GM12878 (cell line): Measurements from ENCODE around the gene AKAP8. TPM values are rescaled to one million over a fixed set of nuclear protein-coding genes. Genes with fewer than 3 reads are reported as not detected.

Source experiments
- ATAC-seq: fragments of 200-7000 bp; cut with Tn5 transposase; 3 replicates; pipeline ENCODE4 v1.9.1; 2020; ENCODE audit warnings: mild to moderate bottlenecking, moderate library complexity
- BruUV-seq: library from RNA; stranded (reverse); fragments of 400-500 nt; replicated peaks from 2 replicates; lab custom pipeline; 2021; lab: Mats Ljungman, UMichigan
- CTCF ChIA-PET: fragments of 300-600 bp; sonication (Branson Sonifier 250); formaldehyde crosslinking; extraction: SDS; loops from one replicate; lab custom pipeline; 2021; ENCODE audit warnings: inconsistent platforms; lab: Yijun Ruan, JAX
- POLR2A ChIA-PET: fragments of 350-600 bp; formaldehyde crosslinking; extraction: SDS; loops from one replicate; lab custom pipeline; 2021; ENCODE audit warnings: inconsistent platforms; lab: Charles Lee
- RAD21 ChIA-PET: fragments of 300-600 bp; sonication (Branson Sonifier 250); formaldehyde crosslinking; loops from one replicate; lab custom pipeline; 2023; ENCODE audit warnings: antibody characterized with exemption; ENCODE audit not compliant: unreplicated experiment; lab: Charles Lee
- SMC1A ChIA-PET: fragments of 300-600 bp; sonication (Branson Sonifier 250); formaldehyde crosslinking; loops from one replicate; lab custom pipeline; 2023; ENCODE audit not compliant: unreplicated experiment, uncharacterized antibody; lab: Charles Lee
- DNase-seq: peaks from one replicate; pipeline ENCODE4 v3.0.0-alpha.2; 2011; ENCODE audit warnings: low read depth, low spot score
- FAIRE-seq: peaks from 3 replicates; lab custom pipeline; 2011; peaks lifted over from hg19 to GRCh38; lab: Jason Lieb, UNC
- H2AFZ ChIP-seq: 2 replicates; pipeline ENCODE4 v1.6.0; 2011; ENCODE audit warnings: low read depth, low read length, control low read depth; ENCODE audit not compliant: control insufficient read depth
- H3K27ac ChIP-seq: 2 replicates; pipeline ENCODE4 v1.5.1; 2011; ENCODE audit warnings: control low read depth; ENCODE audit not compliant: control insufficient read depth, insufficient read depth
- H3K27me3 ChIP-seq, 2 experiments: replicated peaks in 1 of 2; 2 replicates each; pipeline versions ENCODE4 v1.6.0 to v1.6.1; 2011; ENCODE audit warnings: low read length in 1 of 2; ENCODE audit not compliant: control insufficient read depth in 2 of 2, insufficient read depth in 2 of 2
- H3K36me3 ChIP-seq, 2 experiments: 2 replicates each; pipeline ENCODE4 v1.5.1; 2011; ENCODE audit warnings: low read length in 1 of 2; ENCODE audit not compliant: control insufficient read depth in 2 of 2, insufficient read depth in 2 of 2
- H3K4me1 ChIP-seq: 2 replicates; pipeline ENCODE4 v1.6.1; 2011; ENCODE audit warnings: mild to moderate bottlenecking, low read length, moderate library complexity, mixed read lengths; ENCODE audit not compliant: control insufficient read depth, insufficient read depth
- H3K4me2 ChIP-seq: 2 replicates; pipeline ENCODE4 v1.6.0; 2011; ENCODE audit warnings: control low read depth; ENCODE audit not compliant: control insufficient read depth, insufficient read depth
- H3K4me3 ChIP-seq: fragments of 200-600 bp; sonication (generic); 2 replicates; pipeline ENCODE4 v1.5.1; 2016
- H3K79me2 ChIP-seq: 2 replicates; pipeline ENCODE4 v1.6.0; 2011; ENCODE audit warnings: low read length; ENCODE audit not compliant: control insufficient read depth, insufficient read depth
- H3K9ac ChIP-seq: 2 replicates; pipeline ENCODE4 v1.8.0; 2011; ENCODE audit warnings: low read length, control low read depth, mixed read lengths; ENCODE audit not compliant: control insufficient read depth, insufficient read depth
- H3K9me3 ChIP-seq: replicated peaks from 3 replicates; pipeline ENCODE4 v1.5.1; 2011; ENCODE audit warnings: mild to moderate bottlenecking, low read length; ENCODE audit not compliant: control insufficient read depth, insufficient read depth
- H4K20me1 ChIP-seq: 2 replicates; pipeline ENCODE4 v1.6.0; 2011; ENCODE audit not compliant: control insufficient read depth, insufficient read depth
- CREB1 ChIP-seq: IDR thresholded peaks from 2 replicates; pipeline ENCODE4 v1.6.1; 2012; ENCODE audit warnings: low read depth, mild to moderate bottlenecking, inconsistent platforms
- CTCF ChIP-seq, 3 experiments: IDR thresholded peaks in 2 of 3; conservative IDR thresholded peaks in 1 of 3; 2 replicates each; pipeline ENCODE4 v1.5.1; 2011; ENCODE audit warnings: low read depth in 3 of 3, low read length in 3 of 3, mild to moderate bottlenecking in 3 of 3, control low read depth in 2 of 3, moderate library complexity in 2 of 3, inconsistent platforms in 1 of 3, mixed read lengths in 1 of 3; ENCODE audit not compliant: control insufficient read depth in 2 of 3, insufficient read depth in 1 of 3; ENCODE audit errors: extremely low read depth in 1 of 3
- EGR1 ChIP-seq, 2 experiments: IDR thresholded peaks; 1 replicate in 1 of 2; 2 replicates in 1 of 2; pipeline ENCODE4 v1.6.1; 2011 to 2012; ENCODE audit warnings: low read depth in 2 of 2, low read length in 2 of 2, borderline replicate concordance in 1 of 2, mild to moderate bottlenecking in 1 of 2, moderate library complexity in 1 of 2
- ELK1 ChIP-seq: IDR thresholded peaks from 2 replicates; pipeline ENCODE4 v1.6.1; 2012; ENCODE audit warnings: low read depth, low read length, improper control_type of control experiment
- IRF4 ChIP-seq: IDR thresholded peaks from 2 replicates; pipeline ENCODE4 v1.6.1; 2011; ENCODE audit warnings: low read depth, low read length
- MXI1 ChIP-seq: fragments of 150-350 bp; IDR thresholded peaks from 2 replicates; pipeline ENCODE4 v1.6.1; 2011; ENCODE audit warnings: low read depth, mild to moderate bottlenecking, inconsistent platforms, low read length, improper control_type of control experiment
- POLR2A ChIP-seq: IDR thresholded peaks from 2 replicates; pipeline ENCODE4 v1.6.1; 2011; ENCODE audit warnings: low read depth, mild to moderate bottlenecking, low read length
- POLR2AphosphoS5 ChIP-seq: IDR thresholded peaks from 2 replicates; pipeline ENCODE4 v1.6.1; 2011; ENCODE audit warnings: mild to moderate bottlenecking, low read length, inconsistent platforms
- RFX5 ChIP-seq: IDR thresholded peaks from 2 replicates; pipeline ENCODE4 v1.6.1; 2011; ENCODE audit warnings: low read depth, low read length, improper control_type of control experiment
- WGBS: methylation state at CpG from one replicate; pipeline ENCODE4 v1.1.6; 2016; ENCODE audit warnings: low lambda C conversion rate; ENCODE audit not compliant: insufficient replicate concordance, insufficient coverage; ENCODE audit errors: missing lambda C conversion rate; 5-methylcytosine and 5-hydroxymethylcytosine counted together
- in situ Hi-C: fragments of 300-500 bp; cut with MboI; formaldehyde crosslinking; loops from 9 replicates; pipeline ENCODE4 v1.14.3; 2018; ENCODE audit warnings: mixed read lengths
- intact Hi-C: fragments of 100-400 bp; cut with micrococcal nuclease; formaldehyde crosslinking; loops from one replicate; pipeline ENCODE4 v1.14.2; 2022; ENCODE audit not compliant: unreplicated experiment
- polyA plus RNA-seq, 11 experiments: library from polyadenylated mRNA; depleted of rRNA in 4 of 11; unstranded in 6 of 11; stranded (reverse) in 5 of 11; fragments of >200 nt; fragmentation: Nextera tagmentation in 4 of 11; fragmentation: Illumina TruSeq in 1 of 11; extraction: Ambion mirVana in 4 of 11; extraction: Trizol in 1 of 11; gene quantifications; 1 replicate in 1 of 11; 2 replicates in 10 of 11; pipeline versions ENCODE4 v1.2.1 to v1.2.3, GENCODE V29; 2011 to 2016; ENCODE audit warnings: inconsistent platforms in 2 of 11, missing spikeins in 2 of 11, low read depth in 1 of 11
- total RNA-seq, 4 experiments: library from RNA; depleted of rRNA in 3 of 4; stranded (reverse); fragments of >200 nt in 3 of 4; fragmentation: Illumina TruSeq in 1 of 4; extraction: Trizol in 1 of 4; gene quantifications; 2 replicates each; pipeline versions ENCODE4 v1.2.1 to v1.2.3, GENCODE V29; 2013 to 2021

The AKAP8 gene
- total and polyA plus RNA-seq, 10 of the 15 experiments (the other 5 are each of a cell fraction or from before 2014, with no cell fraction given) = 5.3 to 57.7 (median 20.6) TPM

- Histone ChIP-seq H3K79me2 (peaks cover 96% of the 10 kb centered on the region), H3K27ac (peak overlapping the region; percentile 62), H3K4me1 (peaks cover 32% of the 10 kb centered on the region), H3K36me3 (peaks cover 0 to 8% of the 10 kb centered on the region in 2 experiments; a peak in 2 of 4 replicates), H3K4me3 (no peak overlapping the region), H2AFZ (no peak overlapping the region), H3K27me3 (no peaks in the 10 kb centered on the region), H4K20me1 (peaks cover 41% of the 10 kb centered on the region), H3K4me2 (peak overlapping the region; percentile 63), H3K9ac (peak overlapping the region; percentile 21), H3K9me3 (no peaks in the 10 kb centered on the region)
- TF ChIP-seq POLR2A = peak; percentile 47
- no peak for TF ChIP-seq IRF4
- no peak for TF ChIP-seq MXI1
- TF ChIP-seq CTCF (IDR thresholded peaks at IDR 0.05 in 2 of 3, conservative IDR thresholded peaks at IDR 0.05 in 1 of 3; ENCODE audit: control insufficient read depth in 2 of 3, extremely low read depth in 1 of 3, insufficient read depth in 1 of 3, low read depth in 3 of 3, low read length in 3 of 3) = peak in 1 of 3 experiments; percentile 22; a peak in 1 of 6 replicates
- no peak for TF ChIP-seq ELK1
- peak; percentile 64 for TF ChIP-seq POLR2AphosphoS5
- no peak for TF ChIP-seq CREB1
- TF ChIP-seq RFX5 = no peak
- no peak for TF ChIP-seq EGR1 (IDR thresholded peaks at IDR 0.05; ENCODE audit: borderline replicate concordance in 1 of 2, low read depth in 2 of 2, low read length in 2 of 2)
- ChIA-PET SMC1A (interaction anchor here (0.6 to 1.7 kb wide), 6 partner anchors 8 to 1680 kb away, joined by 3 to 5 read pairs (median 3); no protein-coding TSS in a partner anchor), CTCF (interaction anchor here (0.6 to 1.8 kb wide), 11 partner anchors 9 to 738 kb away, joined by 3 to 7 read pairs (median 4); partner anchors contain the start of gene AKAP8), POLR2A (interaction anchor here (0.6 to 2.0 kb wide), 3 partner anchors 9 to 122 kb away, joined by 3 to 15 read pairs (median 3); no protein-coding TSS in a partner anchor), RAD21 (interaction anchor here (0.5 to 2.5 kb wide), 7 partner anchors 9 to 150 kb away, joined by 3 to 8 read pairs (median 3); no protein-coding TSS in a partner anchor)
- 54% methylated on average over 6 of the region's 6 CpGs for WGBS
- BruUV-seq = no TSS peak
- FAIRE-seq (no peak), DNase-seq (no peak), ATAC-seq (peak; percentile 37)
- intact Hi-C loops = no loop called here
- in situ Hi-C loops = no loop called here
These were observed 54.6 kb downstream of the AKAP8 start for GRCh38 chr19:15324791-15325519.
